ENCODE measurements around the gene CETN1. TPM values are rescaled to one million over a fixed set of nuclear protein-coding genes. Genes with fewer than 3 reads are reported as not detected.

Gene CETN1
- total RNA-seq, 4 donors from 2014 or later = not detected

GRCh38 chr18:579238-579637, 942 bp upstream of the CETN1 start:
- H3K27me3 ChIP-seq = no peaks in the 10 kb centered on the region
- no peaks in the 10 kb centered on the region for H3K4me1 ChIP-seq
- H3K36me3 ChIP-seq = no peaks in the 10 kb centered on the region
- DNase-seq = no peak
- H3K4me3 ChIP-seq = no peak overlapping the region
- TF ChIP-seq POLR2A (IDR thresholded peaks at IDR 0.05) (no peak), CTCF (IDR thresholded peaks at IDR 0.05) (no peak)
- H3K27ac ChIP-seq = no peak overlapping the region
- no peaks in the 10 kb centered on the region for H3K9me3 ChIP-seq

GRCh38 chr18:581096-581495, 916 bp downstream of the CETN1 start:
- TF ChIP-seq CTCF (IDR thresholded peaks at IDR 0.05) (no peak), POLR2A (IDR thresholded peaks at IDR 0.05) (no peak)
- no peaks in the 10 kb centered on the region for H3K9me3 ChIP-seq

GRCh38 chr18:582465-582864, 2.3 kb downstream of the CETN1 start:
- no peak overlapping the region for H3K4me3 ChIP-seq
- H3K4me1 ChIP-seq = no peaks in the 10 kb centered on the region
- no peak overlapping the region for H3K27ac ChIP-seq
- no peak for DNase-seq
- H3K36me3 ChIP-seq = no peaks in the 10 kb centered on the region
- TF ChIP-seq CTCF (IDR thresholded peaks at IDR 0.05) = no peak
- no peak for TF ChIP-seq POLR2A (IDR thresholded peaks at IDR 0.05)
- no peaks in the 10 kb centered on the region for H3K9me3 ChIP-seq
- H3K27me3 ChIP-seq = no peaks in the 10 kb centered on the region

More at GRCh38 chr18:581096-581495, 916 bp downstream of the CETN1 start:
- DNase-seq = no peak
- no peaks in the 10 kb centered on the region for H3K36me3 ChIP-seq
- no peaks in the 10 kb centered on the region for H3K4me1 ChIP-seq
- no peak overlapping the region for H3K27ac ChIP-seq
- no peak overlapping the region for H3K4me3 ChIP-seq
- H3K27me3 ChIP-seq = no peaks in the 10 kb centered on the region

GRCh38 chr18:595068-595467, 14.9 kb downstream of the CETN1 start:
- no peaks in the 10 kb centered on the region for H3K36me3 ChIP-seq
- peaks cover 0 to 7% (median 0%) of the 10 kb centered on the region in 4 donors for H3K9me3 ChIP-seq
- no peaks in the 10 kb centered on the region for H3K27me3 ChIP-seq
- no peak overlapping the region for H3K4me3 ChIP-seq
- peaks cover 0 to 9% (median 0%) of the 10 kb centered on the region in 4 donors for H3K4me1 ChIP-seq
- no peak overlapping the region for H3K27ac ChIP-seq
- no peak for DNase-seq
- no peak for TF ChIP-seq CTCF (IDR thresholded peaks at IDR 0.05)
- TF ChIP-seq POLR2A (IDR thresholded peaks at IDR 0.05) = no peak

GRCh38 chr18:595571-595970, 15.4 kb downstream of the CETN1 start:
- TF ChIP-seq CTCF (IDR thresholded peaks at IDR 0.05) (no peak), POLR2A (IDR thresholded peaks at IDR 0.05) (no peak)
- no peaks in the 10 kb centered on the region for H3K27me3 ChIP-seq
- H3K36me3 ChIP-seq = no peaks in the 10 kb centered on the region
- no peak for DNase-seq
- no peak overlapping the region for H3K27ac ChIP-seq
- H3K4me1 ChIP-seq = peaks cover 0 to 9% (median 0%) of the 10 kb centered on the region in 4 donors
- H3K4me3 ChIP-seq = no peak overlapping the region
- peaks cover 0 to 7% (median 0%) of the 10 kb centered on the region in 4 donors for H3K9me3 ChIP-seq
